ENCODE measurements around the gene ZFHX3. TPM values are rescaled to one million over a fixed set of nuclear protein-coding genes. Genes with fewer than 3 reads are reported as not detected.
A peak's percentile ranks its signal among the peaks of the same experiment; 100 is the strongest.

ZFHX3 gene
- total and polyA plus RNA-seq, 9 donors, result 3.4 to 17.6 (median 11.9) TPM

GRCh38 chr16:73049511-73049910 is 1.6 kb upstream of the ZFHX3 start:
- intact Hi-C loops (cut with DNase I), result loop anchor here in 3 of 4 donors (5.0 to 10.0 kb wide), 3 partner anchors 107 to 215 kb away; no protein-coding TSS in a partner anchor
- Histone ChIP-seq H3K9me3 (no peaks in the 10 kb centered on the region), H3K4me3 (no peak overlapping the region), H3K36me3 (no peaks in the 10 kb centered on the region), H3K4me1 (ENCODE audit: insufficient read depth) (peaks cover 10% of the 10 kb centered on the region), H3K27ac (no peak overlapping the region), H3K27me3 (no peaks in the 10 kb centered on the region)
- TF ChIP-seq EP300 (IDR thresholded peaks at IDR 0.05) (no peak), POLR2A (IDR thresholded peaks at IDR 0.05) (no peak), CTCF (IDR thresholded peaks at IDR 0.05) (no peak)
- 84 to 90% (median 85%) methylated on average over 4 of the region's 4 CpGs for WGBS, 3 donors
- no peak for DNase-seq

- 87 to 88% (median 87%) methylated on average over 8 of the region's 8 CpGs for WGBS, 3 donors
- H3K4me1 ChIP-seq (ENCODE audit: insufficient read depth), result peaks cover 9% of the 10 kb centered on the region
- TF ChIP-seq EP300 (IDR thresholded peaks at IDR 0.05) (no peak), POLR2A (IDR thresholded peaks at IDR 0.05) (no peak), CTCF (IDR thresholded peaks at IDR 0.05) (no peak)
- H3K9me3 ChIP-seq, result no peaks in the 10 kb centered on the region
- no peaks in the 10 kb centered on the region for H3K27me3 ChIP-seq
- no peak for DNase-seq
- no peak overlapping the region for H3K4me3 ChIP-seq
- intact Hi-C loops (cut with DNase I), result loop anchor here in 3 of 4 donors (5.0 to 10.0 kb wide), 3 partner anchors 107 to 214 kb away; no protein-coding TSS in a partner anchor
- H3K36me3 ChIP-seq, result no peaks in the 10 kb centered on the region
- H3K27ac ChIP-seq, result peak overlapping the region in 1 of 2 donors; percentile 64
These were observed 1.2 kb upstream of the ZFHX3 start for GRCh38 chr16:73049091-73049490.

- no peaks in the 10 kb centered on the region for H3K9me3 ChIP-seq
- TF ChIP-seq EP300 (IDR thresholded peaks at IDR 0.05) (no peak), CTCF (IDR thresholded peaks at IDR 0.05) (no peak), POLR2A (IDR thresholded peaks at IDR 0.05) (no peak)
These were observed 558 bp upstream of the ZFHX3 start for GRCh38 chr16:73048292-73049080.

GRCh38 chr16:73047221-73047535 is 750 bp downstream of the ZFHX3 start:
- Histone ChIP-seq H3K4me3 (peak overlapping the region; percentile 85), H3K4me1 (ENCODE audit: insufficient read depth) (peaks cover 7% of the 10 kb centered on the region), H3K9me3 (no peaks in the 10 kb centered on the region), H3K36me3 (no peaks in the 10 kb centered on the region), H3K27ac (no peak overlapping the region), H3K27me3 (no peaks in the 10 kb centered on the region)
- intact Hi-C loops (cut with DNase I), result loop anchor here in 3 of 4 donors (5.0 to 10.0 kb wide), 3 partner anchors 105 to 212 kb away; no protein-coding TSS in a partner anchor
- 41 to 55% (median 54%) methylated on average over 6 of the region's 6 CpGs for WGBS, 3 donors
- no peak for DNase-seq
- no peak for TF ChIP-seq EP300 (IDR thresholded peaks at IDR 0.05)
- no peak for TF ChIP-seq CTCF (IDR thresholded peaks at IDR 0.05)
- no peak for TF ChIP-seq POLR2A (IDR thresholded peaks at IDR 0.05)

More at GRCh38 chr16:73048292-73049080, 558 bp upstream of the ZFHX3 start:
- peaks cover 9% of the 10 kb centered on the region for H3K4me1 ChIP-seq (ENCODE audit: insufficient read depth)
- peak overlapping the region; percentile 42 to 64 for H3K27ac ChIP-seq
- 9 to 10% (median 9%) methylated on average over 56 to 57 of the region's 57 CpGs for WGBS, 3 donors
- no peaks in the 10 kb centered on the region for H3K36me3 ChIP-seq
- intact Hi-C loops (cut with DNase I), result loop anchor here in 3 of 4 donors (5.0 to 10.0 kb wide), 3 partner anchors 106 to 214 kb away; no protein-coding TSS in a partner anchor
- H3K4me3 ChIP-seq, result peak overlapping the region; percentile 85
- DNase-seq, result peak; percentile 29 to 66 (median 64)
- no peaks in the 10 kb centered on the region for H3K27me3 ChIP-seq

Data from ovary (tissue), 9 donors.